Measurements from ENCODE around the gene MRGPRE. TPM values are rescaled to one million over a fixed set of nuclear protein-coding genes. Genes with fewer than 3 reads are reported as not detected.
A peak's percentile ranks its signal among the peaks of the same experiment; 100 is the strongest.

MRGPRE gene
- total RNA-seq, 1 experiment from 2014 or later: not detected

DNA sequence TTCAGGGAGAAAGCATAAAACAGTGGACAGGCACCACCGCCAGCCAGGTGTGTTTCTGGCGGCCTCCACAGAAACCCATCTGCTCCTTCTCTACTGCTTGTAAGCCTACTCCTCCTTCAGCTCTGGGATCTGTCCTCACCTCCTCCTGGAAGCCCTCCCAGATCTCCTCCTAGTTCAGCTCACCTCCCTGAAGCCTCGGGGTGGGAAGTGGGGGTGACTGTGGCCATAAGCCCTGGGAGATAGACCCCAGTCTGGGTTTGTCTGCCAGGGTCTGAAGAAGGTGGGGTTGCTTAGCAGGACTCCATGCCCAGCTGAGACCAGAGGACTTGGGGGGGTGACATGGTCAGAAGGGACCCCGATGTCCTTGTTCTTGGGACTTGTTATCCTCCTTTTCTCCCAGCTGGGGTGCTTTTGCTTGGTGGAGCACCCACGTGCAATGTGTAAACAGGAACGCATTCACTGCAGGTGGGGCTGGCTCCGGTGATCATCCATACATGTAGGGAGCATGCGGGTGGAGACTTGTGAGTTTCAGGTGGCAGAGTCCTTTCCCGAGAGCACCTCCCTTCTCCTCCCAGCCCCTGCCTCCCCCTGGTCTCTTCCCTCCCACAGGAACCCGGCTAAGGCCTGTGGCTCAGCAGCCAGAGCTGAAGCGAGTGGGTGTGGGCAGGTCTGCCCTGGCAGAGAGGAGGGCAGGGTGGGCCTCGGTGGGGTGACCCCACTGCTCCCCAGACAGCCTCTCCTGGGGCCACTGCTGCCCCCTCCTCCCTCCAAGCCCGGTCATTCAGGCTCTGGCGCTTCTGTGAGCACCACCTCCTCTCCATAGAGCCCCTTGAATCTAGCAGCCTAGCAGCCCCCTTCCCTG, 39.5 kb downstream of the MRGPRE start:
- H3K9me3 Mint-ChIP-seq: peaks cover 0 to 3% of the 10 kb centered on the region in 2 experiments; a peak in 1 of 5 replicates
- no peaks in the 10 kb centered on the region for H3K27me3 ChIP-seq (ENCODE audit: insufficient read depth, low read length)
- H2AK5ac ChIP-seq (ENCODE audit: insufficient read length, low read length): no peak overlapping the region
- no peak for DNase-seq
- no peak overlapping the region for H2BK120ac ChIP-seq (ENCODE audit: low read depth, low read length, poor library complexity, severe bottlenecking)
- TF ChIP-seq, protein P1, sequence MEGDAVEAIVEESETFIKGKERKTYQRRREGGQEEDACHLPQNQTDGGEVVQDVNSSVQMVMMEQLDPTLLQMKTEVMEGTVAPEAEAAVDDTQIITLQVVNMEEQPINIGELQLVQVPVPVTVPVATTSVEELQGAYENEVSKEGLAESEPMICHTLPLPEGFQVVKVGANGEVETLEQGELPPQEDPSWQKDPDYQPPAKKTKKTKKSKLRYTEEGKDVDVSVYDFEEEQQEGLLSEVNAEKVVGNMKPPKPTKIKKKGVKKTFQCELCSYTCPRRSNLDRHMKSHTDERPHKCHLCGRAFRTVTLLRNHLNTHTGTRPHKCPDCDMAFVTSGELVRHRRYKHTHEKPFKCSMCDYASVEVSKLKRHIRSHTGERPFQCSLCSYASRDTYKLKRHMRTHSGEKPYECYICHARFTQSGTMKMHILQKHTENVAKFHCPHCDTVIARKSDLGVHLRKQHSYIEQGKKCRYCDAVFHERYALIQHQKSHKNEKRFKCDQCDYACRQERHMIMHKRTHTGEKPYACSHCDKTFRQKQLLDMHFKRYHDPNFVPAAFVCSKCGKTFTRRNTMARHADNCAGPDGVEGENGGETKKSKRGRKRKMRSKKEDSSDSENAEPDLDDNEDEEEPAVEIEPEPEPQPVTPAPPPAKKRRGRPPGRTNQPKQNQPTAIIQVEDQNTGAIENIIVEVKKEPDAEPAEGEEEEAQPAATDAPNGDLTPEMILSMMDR (conservative IDR thresholded peaks at IDR 0.05): no peak
- H3T11ph ChIP-seq (ENCODE audit: low read length): no peak overlapping the region
- H4K5ac ChIP-seq (ENCODE audit: insufficient read length, low read depth, low read length): no peak overlapping the region
- H3K27me3 Mint-ChIP-seq (ENCODE audit: low read depth): peaks cover 13% of the 10 kb centered on the region
- peaks cover 6% of the 10 kb centered on the region; the same call in 1 of the 2 replicates for H3K4me1 ChIP-seq (ENCODE audit: insufficient read depth, low read length)
- no peak overlapping the region for H2AFZ ChIP-seq (ENCODE audit: low read length)
- no peak overlapping the region for H3K4ac ChIP-seq (ENCODE audit: low read depth, low read length)
- H2BK15ac ChIP-seq (ENCODE audit: low read depth, low read length): no peak overlapping the region
- no peak overlapping the region for H3K56ac ChIP-seq (ENCODE audit: insufficient read length, low read depth, low read length)
- H3K79me1 ChIP-seq (ENCODE audit: insufficient read depth, low read depth, low read length, poor library complexity, severe bottlenecking): no peaks in the 10 kb centered on the region
- no peak overlapping the region; a peak in 1 of 5 replicates for H3K4me3 Mint-ChIP-seq
- H3K23me2 ChIP-seq (ENCODE audit: insufficient read length, low read depth, low read length, poor library complexity, severe bottlenecking): no peaks in the 10 kb centered on the region
- H3K79me2 ChIP-seq (ENCODE audit: insufficient read depth, low read length): no peaks in the 10 kb centered on the region
- H3K14ac ChIP-seq (ENCODE audit: insufficient read depth, low read length): peak overlapping the region; percentile 24; the same call in 1 of the 2 replicates
- no peak overlapping the region for H2BK12ac ChIP-seq (ENCODE audit: insufficient read length, low read depth, low read length)
- no peak overlapping the region for H2BK20ac ChIP-seq (ENCODE audit: low read depth, low read length, poor library complexity, severe bottlenecking)
- no peak overlapping the region for H3K27ac ChIP-seq (ENCODE audit: insufficient read length, low read depth, low read length)
- no peaks in the 10 kb centered on the region; a peak in 1 of 7 replicates for H3K36me3 Mint-ChIP-seq (ENCODE audit: insufficient read depth in 1 of 3, low read depth in 3 of 3)
- H4K8ac ChIP-seq (replicated peaks; ENCODE audit: insufficient read length, low read depth, low read length): no peak overlapping the region
- no peak overlapping the region for H3K4me2 ChIP-seq (ENCODE audit: insufficient read depth, insufficient read length, low read length)
- no peak overlapping the region for H3K18ac ChIP-seq (ENCODE audit: insufficient read length, low read depth, low read length)
- WGBS (ENCODE audit: extremely low coverage, insufficient read length, low lambda C conversion rate): no CpG with 5 or more reads among the region's 14 CpGs
- H3K23ac ChIP-seq (ENCODE audit: insufficient read length, low read depth, low read length): no peak overlapping the region
- H4K20me1 ChIP-seq (ENCODE audit: control insufficient read depth, insufficient read depth, insufficient read length): no peaks in the 10 kb centered on the region
- H3K27ac Mint-ChIP-seq: no peak overlapping the region; a peak in 1 of 7 replicates
- H3K9ac ChIP-seq (ENCODE audit: extremely low read depth, insufficient read length, low read length): no peak overlapping the region
- H3K4me1 Mint-ChIP-seq: peaks cover 39 to 53% of the 10 kb centered on the region in 2 experiments
- no peak overlapping the region for H2BK5ac ChIP-seq (ENCODE audit: insufficient read length, low read length)
- H4K91ac ChIP-seq (ENCODE audit: insufficient read length, low read depth, low read length): no peak overlapping the region
- H3K9me3 ChIP-seq (ENCODE audit: control insufficient read depth, low read depth, low read length): no peaks in the 10 kb centered on the region
